Loucy (cell line): ENCODE measurements around the gene KLRG1.

Experiments
- EZH2phosphoT487 ChIP-seq: fragments of 200-600 bp; IDR thresholded peaks from 2 replicates; pipeline ENCODE4 v1.6.1; 2018; ENCODE audit warnings: antibody characterized with exemption, mild to moderate bottlenecking, moderate library complexity, borderline replicate concordance
- TF ChIP-seq, protein P1 (sequence below): fragments of 200-600 bp; sonication (generic); conservative IDR thresholded peaks from 2 replicates; pipeline ENCODE4 v1.5.1; 2014; ENCODE audit warnings: mild to moderate bottlenecking, antibody characterized with exemption, low read length

DNA sequence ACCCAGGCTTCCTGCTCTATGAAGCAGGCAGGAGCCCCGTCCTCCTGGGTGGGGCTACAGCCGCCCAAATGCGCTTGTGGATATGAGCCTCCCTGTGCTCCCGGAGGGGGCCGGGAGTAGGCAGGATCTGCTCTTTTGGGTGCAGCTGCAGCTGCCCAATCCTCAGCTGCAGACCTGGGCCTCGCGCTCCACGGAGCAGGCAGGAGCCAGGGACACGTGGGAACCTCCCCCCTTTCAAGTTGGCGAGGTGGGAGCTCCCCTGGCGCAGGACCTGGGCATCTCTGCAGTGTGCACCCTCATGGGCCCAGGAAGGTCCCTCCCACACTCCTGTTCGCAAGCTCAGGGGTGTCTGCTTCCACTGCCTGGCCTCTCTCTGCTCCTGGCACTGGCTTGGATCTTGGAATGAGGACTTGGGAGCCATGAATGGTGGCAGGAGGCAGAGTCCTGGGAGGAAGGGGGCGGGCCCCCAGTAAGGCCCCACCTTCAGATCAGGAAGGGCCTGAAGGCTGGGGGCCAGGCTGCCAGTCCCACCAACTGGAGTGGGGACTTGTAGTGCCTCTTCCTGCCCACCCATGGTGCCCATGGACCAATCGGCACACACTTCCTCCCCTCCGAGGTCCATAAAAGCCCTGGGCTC, 61.3 kb downstream of the KLRG1 start:
- TF ChIP-seq, protein P1, sequence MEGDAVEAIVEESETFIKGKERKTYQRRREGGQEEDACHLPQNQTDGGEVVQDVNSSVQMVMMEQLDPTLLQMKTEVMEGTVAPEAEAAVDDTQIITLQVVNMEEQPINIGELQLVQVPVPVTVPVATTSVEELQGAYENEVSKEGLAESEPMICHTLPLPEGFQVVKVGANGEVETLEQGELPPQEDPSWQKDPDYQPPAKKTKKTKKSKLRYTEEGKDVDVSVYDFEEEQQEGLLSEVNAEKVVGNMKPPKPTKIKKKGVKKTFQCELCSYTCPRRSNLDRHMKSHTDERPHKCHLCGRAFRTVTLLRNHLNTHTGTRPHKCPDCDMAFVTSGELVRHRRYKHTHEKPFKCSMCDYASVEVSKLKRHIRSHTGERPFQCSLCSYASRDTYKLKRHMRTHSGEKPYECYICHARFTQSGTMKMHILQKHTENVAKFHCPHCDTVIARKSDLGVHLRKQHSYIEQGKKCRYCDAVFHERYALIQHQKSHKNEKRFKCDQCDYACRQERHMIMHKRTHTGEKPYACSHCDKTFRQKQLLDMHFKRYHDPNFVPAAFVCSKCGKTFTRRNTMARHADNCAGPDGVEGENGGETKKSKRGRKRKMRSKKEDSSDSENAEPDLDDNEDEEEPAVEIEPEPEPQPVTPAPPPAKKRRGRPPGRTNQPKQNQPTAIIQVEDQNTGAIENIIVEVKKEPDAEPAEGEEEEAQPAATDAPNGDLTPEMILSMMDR, result no peak
- TF ChIP-seq EZH2phosphoT487, result no peak
